Activated CD4-positive, alpha-beta T cell treated with anti-CD3 and anti-CD28 coated beads, Interleukin-2, amount 50 U/mL, for 16 hours (primary cell): Measurements from ENCODE around the gene ARSI.

Experiments used
- DNase-seq: peaks from one replicate; pipeline ENCODE4 v3.0.0-alpha.2; 2020

Gene ARSI

GRCh38 chr5:150325426-150325825 lies 22.7 kb upstream of the ARSI start:
- DNase-seq: no peak

DNA sequence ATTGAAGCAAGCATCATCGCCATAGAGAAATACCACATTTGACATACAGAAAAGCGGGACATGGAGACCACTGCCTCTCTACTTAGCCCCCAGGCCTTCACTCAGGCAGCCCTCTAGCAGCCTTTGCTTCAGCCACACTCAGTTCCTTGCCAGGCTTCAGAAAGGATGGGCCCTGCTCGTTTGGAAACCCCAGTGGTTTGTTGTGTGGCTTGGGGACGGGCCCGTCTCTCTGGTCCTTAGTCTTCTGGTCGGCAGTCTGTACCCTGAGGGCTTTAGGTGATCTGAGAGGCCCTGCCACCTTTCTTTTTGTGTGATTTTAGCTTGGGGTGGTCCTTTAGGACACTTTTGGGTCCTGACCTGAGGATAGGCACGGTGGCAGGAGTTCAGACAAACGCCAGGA lies 21.1 kb upstream of the ARSI start:
- no peak for DNase-seq

DNA sequence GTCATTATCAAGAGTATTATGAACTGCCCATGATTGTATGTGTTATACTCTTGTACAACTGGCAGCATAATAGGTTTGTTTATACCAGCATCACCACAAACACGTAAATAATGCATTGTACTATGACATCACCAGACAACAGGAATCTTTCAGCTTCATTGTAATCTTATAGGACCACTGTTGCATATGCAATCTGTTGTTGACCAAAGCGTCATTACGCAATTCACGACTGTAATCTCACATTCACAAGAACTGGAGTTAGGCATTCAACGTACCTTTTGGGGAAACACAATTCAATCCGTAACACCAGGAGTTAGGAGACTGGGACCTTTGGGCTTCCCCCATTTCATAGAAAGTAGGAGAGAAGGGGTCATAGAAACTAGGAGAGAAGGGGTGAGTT lies 20.4 kb upstream of the ARSI start:
- no peak for DNase-seq

- DNase-seq: no peak
Observed at GRCh38 chr5:150322202-150322601, 19.5 kb upstream of the ARSI start.

GRCh38 chr5:150321784-150322183 lies 19.1 kb upstream of the ARSI start:
- no peak for DNase-seq

GRCh38 chr5:150321211-150321610 lies 18.5 kb upstream of the ARSI start:
- no peak for DNase-seq

DNA sequence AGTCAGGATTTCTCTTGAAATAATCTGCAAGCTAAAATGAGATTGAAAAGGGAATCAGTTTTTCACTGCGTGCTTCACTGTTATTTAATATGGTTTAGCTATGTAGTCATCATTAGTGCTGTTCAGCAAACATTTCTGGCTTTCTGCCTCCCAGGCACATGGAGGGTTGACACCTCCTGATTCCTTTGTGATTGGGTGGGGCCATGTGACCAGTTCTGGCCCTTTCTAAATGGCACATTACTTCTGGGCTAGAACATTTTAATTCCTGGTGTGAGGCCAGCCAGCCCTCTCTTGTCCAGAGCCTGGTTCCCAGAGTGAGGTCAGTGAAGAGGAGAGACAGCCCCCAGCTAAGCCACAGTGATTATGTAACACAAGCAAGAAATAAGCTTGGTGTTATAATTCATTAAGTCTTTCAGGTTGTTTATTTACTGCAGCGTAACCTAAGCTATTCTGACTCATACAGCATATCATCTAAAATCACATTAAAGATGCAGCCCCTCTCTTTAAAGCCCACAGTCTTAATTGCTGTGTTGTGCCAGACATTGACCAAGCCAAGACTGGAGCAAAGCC lies 17.4 kb upstream of the ARSI start:
- no peak for DNase-seq

GRCh38 chr5:150319484-150319790 lies 16.7 kb upstream of the ARSI start:
- DNase-seq: no peak

GRCh38 chr5:150318613-150319483 lies 16.1 kb upstream of the ARSI start:
- no peak for DNase-seq

DNA sequence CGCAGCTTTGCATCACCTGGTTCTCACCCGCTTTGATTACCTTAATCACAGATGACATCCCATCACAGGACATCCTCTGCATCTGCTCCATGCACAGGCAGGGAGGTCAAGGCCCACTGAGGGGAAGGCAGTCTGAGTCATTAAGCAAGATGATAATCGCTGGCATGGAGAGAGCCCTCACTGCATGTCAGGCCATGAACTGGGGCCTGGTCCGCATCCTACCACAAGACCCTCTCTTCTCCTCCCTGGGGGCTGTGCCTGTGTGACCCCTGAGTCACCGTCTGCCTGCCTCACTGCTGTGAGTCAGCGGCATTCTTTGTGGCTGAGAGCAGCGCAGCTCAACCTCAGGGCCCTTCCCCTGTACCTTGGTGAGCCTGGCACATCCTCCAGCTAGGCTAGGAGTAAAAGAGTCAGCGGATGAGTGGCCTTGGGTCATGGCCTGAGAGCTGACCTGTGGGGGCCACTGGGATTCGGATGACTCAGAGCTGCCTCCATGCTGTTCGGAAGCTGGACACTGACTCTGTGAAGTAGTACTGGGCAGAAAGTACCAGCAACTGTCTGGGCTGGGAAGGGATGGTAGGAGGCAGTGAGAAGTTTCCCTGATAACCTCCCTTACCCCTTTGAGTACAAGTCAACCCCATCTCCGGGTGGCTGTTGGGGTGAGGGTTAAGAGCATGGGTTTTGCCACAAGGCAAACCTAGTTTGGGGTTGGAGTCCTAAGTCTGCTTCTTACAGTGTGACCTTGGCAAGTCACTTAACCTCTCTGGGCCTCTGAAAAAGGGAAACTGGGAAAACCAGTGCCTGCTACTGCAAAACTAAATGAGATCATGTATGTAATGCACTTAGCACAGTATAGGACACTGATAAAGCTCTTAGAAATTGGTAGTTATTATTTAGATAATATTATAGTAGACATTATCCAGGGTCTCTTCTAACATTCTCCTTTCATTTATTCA lies 14.6 kb upstream of the ARSI start:
- DNase-seq: no peak

- no peak for DNase-seq
Observed at GRCh38 chr5:150316320-150316719, 13.6 kb upstream of the ARSI start.

DNA sequence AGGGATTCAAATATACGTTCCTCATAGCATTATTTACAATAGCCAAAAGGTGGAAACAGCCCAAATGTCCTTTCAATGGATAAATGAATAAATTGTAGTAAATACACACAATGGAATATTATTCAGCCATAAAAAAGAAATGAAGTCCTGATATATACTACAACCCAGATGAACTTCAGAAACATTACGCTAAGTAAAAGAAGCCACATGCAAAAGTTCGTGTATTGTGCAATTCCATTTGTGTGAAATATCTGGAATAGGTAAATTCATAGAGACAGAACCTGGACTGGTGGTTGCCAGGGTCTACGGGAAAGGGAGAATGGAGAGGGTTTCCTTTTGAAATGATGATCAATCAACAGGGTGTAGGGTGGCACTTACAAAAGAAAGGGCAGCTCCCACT lies 12.5 kb upstream of the ARSI start:
- DNase-seq: no peak

DNA sequence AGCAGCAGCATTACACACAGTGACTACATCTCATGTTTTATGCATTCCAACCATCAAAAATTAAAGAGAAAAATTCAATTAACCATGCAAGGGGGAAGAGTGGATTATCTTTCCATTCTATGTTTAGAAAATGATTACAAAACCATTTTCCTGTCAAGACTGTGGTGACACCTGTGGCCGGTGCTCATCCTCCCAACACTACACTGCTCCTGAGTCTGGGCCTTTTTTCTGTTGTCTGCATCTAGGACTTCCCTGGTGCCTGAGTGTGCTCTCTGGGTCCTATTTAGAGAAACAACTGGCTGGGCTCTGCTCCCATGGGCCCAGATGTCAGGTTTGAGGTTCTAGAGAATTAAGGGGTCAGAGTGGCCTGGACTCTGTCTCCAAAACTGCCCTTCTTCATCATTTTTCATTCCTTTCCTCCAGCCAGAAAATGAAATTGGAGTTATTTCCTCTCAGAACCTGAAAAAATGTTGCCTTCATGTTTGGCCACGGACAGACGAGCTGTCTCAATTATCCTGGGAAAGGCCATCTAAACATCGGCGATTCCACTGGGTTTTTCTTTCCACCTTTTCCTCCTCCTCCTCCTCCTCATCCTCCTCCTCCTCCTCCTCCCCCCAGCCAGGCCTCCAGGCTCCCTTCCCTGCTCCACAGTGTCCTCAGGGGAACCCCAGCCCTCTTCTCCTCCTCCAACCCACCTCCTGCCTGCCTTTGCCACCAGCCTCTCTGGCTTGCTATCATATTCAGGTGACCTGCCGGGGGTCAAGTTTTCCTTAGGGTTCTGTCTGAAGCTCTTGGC lies 11.4 kb upstream of the ARSI start:
- DNase-seq: no peak

DNA sequence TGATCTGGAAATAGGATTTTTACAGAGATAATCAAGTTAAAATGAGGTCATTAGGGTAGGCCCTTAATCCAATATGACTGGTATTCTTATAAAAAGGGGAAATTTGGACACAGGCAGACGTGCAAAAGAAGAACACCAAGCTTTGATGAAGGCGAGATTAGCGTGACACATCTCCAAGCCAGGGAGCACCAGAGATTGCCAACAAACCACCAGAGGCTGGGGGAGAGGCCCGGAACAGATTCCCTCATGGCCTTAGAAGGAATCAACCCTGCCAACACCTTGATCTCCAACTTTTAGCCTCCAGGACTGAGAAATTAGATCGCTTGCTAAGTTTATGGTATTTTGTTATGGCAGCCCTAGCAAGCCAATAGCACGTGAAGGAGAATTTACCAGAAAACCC lies 10.8 kb upstream of the ARSI start:
- DNase-seq: no peak

DNA sequence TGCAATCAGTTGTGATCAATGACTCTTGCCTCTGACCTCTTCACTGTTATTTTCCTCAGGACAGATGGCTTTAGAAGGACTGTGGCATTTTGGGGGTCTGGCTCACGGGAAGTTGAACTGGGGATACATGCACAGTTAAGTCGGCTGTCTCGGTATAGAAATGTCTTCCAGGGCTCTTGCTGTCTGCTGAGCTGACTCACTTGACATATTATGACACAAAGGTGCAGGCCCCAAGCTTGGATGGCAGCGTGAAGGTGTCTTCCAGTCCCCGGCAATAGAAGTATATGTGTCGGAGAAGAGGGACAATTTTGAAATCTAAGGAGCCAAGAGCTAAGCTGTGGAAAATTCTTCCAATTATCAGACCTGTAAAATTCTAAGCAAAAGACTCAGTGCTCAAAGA lies 9.8 kb upstream of the ARSI start:
- DNase-seq: no peak

GRCh38 chr5:150311015-150311692 lies 8.4 kb upstream of the ARSI start:
- no peak for DNase-seq

- no peak for DNase-seq
Observed at GRCh38 chr5:150310246-150310645, 7.5 kb upstream of the ARSI start.

DNA sequence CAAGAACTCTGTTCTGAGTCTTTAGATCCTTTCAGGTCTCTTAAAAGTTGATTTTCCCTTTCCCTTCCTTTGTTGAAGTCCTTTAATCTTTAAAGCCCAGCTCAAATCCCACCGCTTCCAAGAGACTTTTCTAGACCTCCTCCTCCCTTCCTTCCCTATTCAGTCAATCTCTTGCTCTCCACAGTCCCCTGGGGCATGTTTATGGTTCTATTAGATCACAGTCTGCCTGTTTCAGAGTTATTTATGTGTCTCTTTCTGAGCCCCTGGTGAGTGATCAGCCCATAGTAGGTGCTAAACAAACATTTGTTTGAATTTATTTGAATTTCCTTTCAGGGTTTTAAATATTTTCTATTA lies 7.2 kb upstream of the ARSI start:
- no peak for DNase-seq

- no peak for DNase-seq
Observed at GRCh38 chr5:150309101-150309885, 6.6 kb upstream of the ARSI start.

DNA sequence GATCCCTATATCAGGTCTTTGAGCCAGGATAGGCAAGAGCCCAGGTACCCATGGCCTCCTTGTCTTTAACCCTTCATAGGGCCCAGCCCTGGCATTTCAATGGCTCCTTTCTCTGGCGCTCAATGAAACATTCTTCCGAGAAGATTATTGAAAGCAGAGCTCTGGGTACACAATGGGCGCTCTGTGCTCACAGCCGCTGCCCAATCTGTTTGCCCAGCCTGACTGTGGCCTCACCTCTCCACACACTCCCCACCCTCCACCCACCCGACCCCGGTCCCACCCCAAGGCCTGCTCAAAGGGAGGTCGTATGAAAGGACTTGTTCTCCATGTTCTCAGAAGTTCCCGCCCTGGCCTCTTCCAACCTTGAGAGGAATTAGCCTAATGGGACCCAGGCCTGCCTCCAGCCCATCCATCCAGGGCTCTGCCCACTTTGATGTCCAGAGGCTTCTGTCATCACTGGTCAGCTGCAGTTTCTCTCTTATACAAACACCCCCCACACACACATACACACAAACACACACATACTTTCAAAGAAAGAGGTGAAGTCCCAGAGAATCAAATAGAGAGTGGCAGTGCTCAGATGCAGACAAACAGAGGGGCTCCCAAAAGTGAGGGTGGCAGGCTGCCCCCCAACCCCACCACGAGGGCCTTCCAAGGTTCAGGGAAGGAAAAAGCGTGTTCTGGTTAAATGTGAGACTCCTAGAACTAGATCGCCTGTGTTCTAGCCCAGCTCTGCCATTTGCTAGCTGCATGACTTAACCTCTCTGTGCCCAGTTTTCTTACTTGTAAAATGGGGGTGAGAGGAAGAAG lies 5.1 kb upstream of the ARSI start:
- no peak for DNase-seq

DNA sequence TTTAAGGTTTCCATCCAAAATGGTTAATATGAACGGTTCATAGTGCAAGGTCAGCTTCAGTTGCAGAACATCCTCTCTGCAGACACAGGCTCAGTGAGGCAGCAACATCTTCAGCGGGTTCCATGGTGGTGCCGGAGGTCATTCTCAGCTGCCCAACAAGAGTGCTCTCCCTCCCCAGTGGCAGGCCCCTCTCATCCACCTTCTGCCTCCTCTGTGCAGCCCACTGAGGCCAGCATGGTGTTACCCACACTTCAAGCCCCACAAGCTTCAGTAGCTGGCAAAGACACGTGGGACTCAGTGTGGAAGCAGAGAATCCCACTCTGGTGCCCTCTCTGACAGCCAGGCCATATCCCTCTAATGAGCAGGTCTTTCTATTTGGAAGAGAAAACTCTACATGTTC lies 4.1 kb upstream of the ARSI start:
- no peak for DNase-seq
